H1 (cell line): Measurements from ENCODE around the gene BBS5. TPM values are rescaled to one million over a fixed set of nuclear protein-coding genes. Genes with fewer than 3 reads are reported as not detected.

ENCODE experiments used
- CTCF ChIA-PET: fragments of 300-600 bp; sonication (Branson Sonifier 250); formaldehyde crosslinking; loops from one replicate; lab custom pipeline; 2021; ENCODE audit not compliant: partially characterized antibody; lab: Charles Lee
- POLR2A ChIA-PET: fragments of 300-600 bp; sonication (Branson Sonifier 250); formaldehyde crosslinking; loops from one replicate; lab custom pipeline; 2021; ENCODE audit warnings: inconsistent platforms; ENCODE audit not compliant: partially characterized antibody; lab: Charles Lee
- DNase-seq, 2 experiments: peaks; one replicate each; pipeline versions ENCODE4 v3.0.0 to v3.0.0-alpha.2; 2010 to 2022; ENCODE audit warnings: low spot score in 2 of 2, low read depth in 1 of 2, mixed read lengths in 1 of 2
- FAIRE-seq: peaks from 2 replicates; lab custom pipeline; 2011; peaks lifted over from hg19 to GRCh38; lab: Jason Lieb, UNC
- H2AFZ ChIP-seq: 2 replicates; pipeline ENCODE4 v1.8.1; 2012; ENCODE audit warnings: low read length, inconsistent platforms
- H2AK5ac ChIP-seq: 2 replicates; pipeline ENCODE4 v1.6.1; 2013; ENCODE audit warnings: low read depth, low read length
- H2BK120ac ChIP-seq: replicated peaks from 2 replicates; pipeline ENCODE3; 2013; ENCODE audit warnings: low read depth, low read length, inconsistent platforms
- H2BK12ac ChIP-seq: 2 replicates; pipeline ENCODE4 v1.6.1; 2013; ENCODE audit warnings: low read depth, low read length
- H2BK15ac ChIP-seq: 2 replicates; pipeline ENCODE4 v1.6.1; 2013; ENCODE audit warnings: low read length
- H2BK20ac ChIP-seq: 2 replicates; pipeline ENCODE4 v1.6.1; 2013; ENCODE audit warnings: low read length
- H2BK5ac ChIP-seq: 2 replicates; pipeline ENCODE4 v1.6.1; 2013; ENCODE audit warnings: low read depth, low read length
- H3K14ac ChIP-seq: 2 replicates; pipeline ENCODE4 v1.6.1; 2013; ENCODE audit warnings: inconsistent platforms; ENCODE audit not compliant: insufficient read length
- H3K18ac ChIP-seq: 2 replicates; pipeline ENCODE4 v1.6.1; 2013; ENCODE audit warnings: low read length; ENCODE audit errors: extremely low read depth
- H3K23ac ChIP-seq: 2 replicates; pipeline ENCODE4 v1.6.1; 2013; ENCODE audit warnings: inconsistent platforms; ENCODE audit not compliant: insufficient read length
- H3K23me2 ChIP-seq: 2 replicates; pipeline ENCODE4 v1.6.1; 2013; ENCODE audit warnings: low read depth, low read length
- H3K27ac ChIP-seq: 2 replicates; pipeline ENCODE4 v1.6.1; 2011; ENCODE audit warnings: low read depth, low read length, inconsistent platforms
- H3K27me3 ChIP-seq, 4 experiments: replicated peaks in 1 of 4; 1 replicate in 1 of 4; 2 replicates in 3 of 4; pipeline versions ENCODE4 v1.6.1 to v1.8.1; 2011 to 2013; ENCODE audit warnings: low read length in 3 of 4, mild to moderate bottlenecking in 3 of 4, inconsistent platforms in 2 of 4, mixed read lengths in 2 of 4, moderate library complexity in 1 of 4; ENCODE audit not compliant: control insufficient read depth in 3 of 4, insufficient read depth in 3 of 4; ENCODE audit errors: extremely low read depth in 1 of 4
- H3K36me3 ChIP-seq, 4 experiments: 2 replicates each; pipeline versions ENCODE4 v1.6.1 to v1.8.1; 2011 to 2013; ENCODE audit warnings: mild to moderate bottlenecking in 4 of 4, low read length in 3 of 4, moderate library complexity in 2 of 4, control low read depth in 1 of 4, inconsistent platforms in 1 of 4; ENCODE audit not compliant: insufficient read depth in 4 of 4, control insufficient read depth in 2 of 4
- H3K4ac ChIP-seq: replicated peaks from 2 replicates; pipeline ENCODE3; 2013; ENCODE audit warnings: low read length, low read depth, mixed read lengths, inconsistent platforms; ENCODE audit not compliant: insufficient read length
- H3K4me1 ChIP-seq, 4 experiments: replicated peaks in 1 of 4; 1 replicate in 1 of 4; 2 replicates in 3 of 4; pipeline versions ENCODE4 v1.6.1 to v1.8.1; 2011 to 2013; ENCODE audit warnings: low read length in 3 of 4, inconsistent platforms in 2 of 4, mixed read lengths in 1 of 4; ENCODE audit not compliant: insufficient read depth in 4 of 4, control insufficient read depth in 3 of 4
- H3K4me2 ChIP-seq, 2 experiments: 2 replicates each; pipeline versions ENCODE4 v1.6.1 to v1.8.1; 2011 to 2013; ENCODE audit warnings: low read depth in 2 of 2, low read length in 2 of 2, control low read depth in 1 of 2, inconsistent platforms in 1 of 2, mild to moderate bottlenecking in 1 of 2; ENCODE audit not compliant: insufficient read depth in 1 of 2
- H3K4me3 ChIP-seq, 4 experiments: fragments of 200-600, 300-600 bp in 1 of 4; sonication (generic), shearing (Covaris generic), sonication (Bioruptor Twin) in 1 of 4; 2 replicates each; pipeline versions ENCODE4 v1.5.1 to v1.8.1; 2011 to 2016; ENCODE audit warnings: low read length in 4 of 4, low read depth in 3 of 4, control low read depth in 2 of 4, inconsistent platforms in 2 of 4, mild to moderate bottlenecking in 2 of 4, mixed read lengths in 1 of 4, moderate library complexity in 1 of 4; ENCODE audit not compliant: insufficient read depth in 2 of 4; ENCODE audit errors: extremely low read depth in 1 of 4
- H3K56ac ChIP-seq: replicated peaks from 2 replicates; pipeline ENCODE3; 2013; ENCODE audit warnings: low read depth, mild to moderate bottlenecking, mixed read lengths, low read length, inconsistent platforms; ENCODE audit not compliant: insufficient read length
- H3K79me1 ChIP-seq: 2 replicates; pipeline ENCODE4 v1.6.1; 2013; ENCODE audit warnings: low read depth, low read length, control low read depth
- H3K79me2 ChIP-seq, 2 experiments: 2 replicates each; pipeline versions ENCODE4 v1.6.1 to v1.8.1; 2012 to 2013; ENCODE audit warnings: low read length in 2 of 2, mild to moderate bottlenecking in 2 of 2, inconsistent platforms in 1 of 2; ENCODE audit not compliant: insufficient read depth in 2 of 2, control insufficient read depth in 1 of 2
- H3K9ac ChIP-seq, 4 experiments: replicated peaks in 1 of 4; 1 replicate in 1 of 4; 2 replicates in 3 of 4; pipeline versions ENCODE4 v1.6.1 to v1.8.1; 2011 to 2013; ENCODE audit warnings: low read depth in 3 of 4, low read length in 3 of 4, control low read depth in 2 of 4, mild to moderate bottlenecking in 2 of 4, moderate library complexity in 2 of 4, inconsistent platforms in 1 of 4; ENCODE audit errors: extremely low read depth in 1 of 4
- H3K9me3 ChIP-seq, 2 experiments: 2 replicates each; pipeline versions ENCODE4 v1.6.1 to v1.8.1; 2012 to 2013; ENCODE audit warnings: mild to moderate bottlenecking in 2 of 2, moderate library complexity in 2 of 2, control low read depth in 1 of 2, inconsistent platforms in 1 of 2, low read depth in 1 of 2, low read length in 1 of 2, mixed read lengths in 1 of 2; ENCODE audit not compliant: insufficient read depth in 2 of 2
- H4K20me1 ChIP-seq, 2 experiments: replicated peaks in 1 of 2; 2 replicates each; pipeline versions ENCODE3 to v1.8.1; 2011 to 2013; ENCODE audit warnings: inconsistent platforms in 2 of 2, low read length in 2 of 2, mild to moderate bottlenecking in 1 of 2; ENCODE audit not compliant: insufficient read depth in 2 of 2, control insufficient read depth in 1 of 2
- H4K5ac ChIP-seq: 2 replicates; pipeline ENCODE4 v1.6.1; 2013; ENCODE audit warnings: low read length, low read depth, mixed read lengths, inconsistent platforms; ENCODE audit not compliant: insufficient read length
- H4K8ac ChIP-seq: 2 replicates; pipeline ENCODE4 v1.8.0; 2013; ENCODE audit warnings: mild to moderate bottlenecking, moderate library complexity, low read length, inconsistent platforms; ENCODE audit not compliant: insufficient read depth; ENCODE audit errors: extremely low read depth
- H4K91ac ChIP-seq: replicated peaks from 2 replicates; pipeline ENCODE3; 2013; ENCODE audit warnings: low read length, mixed read lengths, inconsistent platforms; ENCODE audit not compliant: insufficient read length
- BACH1 ChIP-seq: IDR thresholded peaks from 2 replicates; pipeline ENCODE4 v1.6.1; 2012; ENCODE audit warnings: low read length, improper control_type of control experiment
- BRCA1 ChIP-seq: IDR thresholded peaks from 2 replicates; pipeline ENCODE4 v1.6.1; 2012; ENCODE audit warnings: low read depth, low read length, improper control_type of control experiment
- CBX5 ChIP-seq: fragments of 300-800, 300-1000 bp; sonication (generic); IDR thresholded peaks from 2 replicates; pipeline ENCODE4 v1.7.1; 2016; ENCODE audit warnings: antibody characterized with exemption, low read length, low read depth
- CEBPB ChIP-seq: IDR thresholded peaks from 2 replicates; pipeline ENCODE4 v1.6.1; 2012; ENCODE audit warnings: low read depth, low read length
- CHD1 ChIP-seq: IDR thresholded peaks from 2 replicates; pipeline ENCODE4 v1.6.1; 2012; ENCODE audit warnings: low read depth, low read length, improper control_type of control experiment
- RBBP5 ChIP-seq: IDR thresholded peaks from 2 replicates; pipeline ENCODE4 v1.7.1; 2012; ENCODE audit warnings: low read depth, mild to moderate bottlenecking, inconsistent platforms, low read length, moderate library complexity, borderline replicate concordance
- RFX5 ChIP-seq: IDR thresholded peaks from 2 replicates; pipeline ENCODE4 v1.6.1; 2011; ENCODE audit warnings: low read depth, low read length, improper control_type of control experiment, borderline replicate concordance
- SIRT6 ChIP-seq: IDR thresholded peaks from one replicate; pipeline ENCODE4 v1.7.1; 2012; ENCODE audit warnings: low read length, inconsistent platforms
- SRF ChIP-seq: IDR thresholded peaks from 2 replicates; pipeline ENCODE4 v1.6.1; 2011; ENCODE audit warnings: mild to moderate bottlenecking, low read depth, low read length, moderate library complexity
- TAF7 ChIP-seq: optimal IDR thresholded peaks from 2 replicates; pipeline ENCODE3; 2011; ENCODE audit warnings: low read depth, mild to moderate bottlenecking, inconsistent platforms, low read length, moderate library complexity, borderline replicate concordance
- WGBS, 2 experiments: shearing (Covaris generic) in 1 of 2; methylation state at CpG; one replicate each; pipeline versions ENCODE4 v1.1.6 to v1.1.7; 2013 to 2015; ENCODE audit warnings: low lambda C conversion rate in 2 of 2, mixed read lengths in 2 of 2, inconsistent platforms in 1 of 2, low coverage in 1 of 2, missing lambda C conversion rate in 1 of 2; ENCODE audit not compliant: insufficient replicate concordance in 2 of 2, insufficient coverage in 1 of 2, insufficient read length in 1 of 2; ENCODE audit errors: extremely low coverage in 1 of 2, missing lambda C conversion rate in 1 of 2; 5-methylcytosine and 5-hydroxymethylcytosine counted together
- polyA plus RNA-seq, 7 experiments: library from polyadenylated mRNA; depleted of rRNA in 3 of 7; stranded (reverse) in 5 of 7; unstranded in 2 of 7; fragments of >200 nt in 5 of 7; fragments of 200-250 nt in 2 of 7; gene quantifications; 1 replicate in 5 of 7; 2 replicates in 1 of 7; 4 replicates in 1 of 7; pipeline versions ENCODE4 v1.2.1 to v1.2.3, GENCODE V29; 2011 to 2013; ENCODE audit warnings: missing spikeins in 2 of 7, mixed read lengths in 2 of 7
- total RNA-seq: library from RNA; stranded (reverse); fragmentation: NEBNext Ultra II Directional; extraction: Animal tissue kit (Norgen Biotek cat#: 25700); gene quantifications from 2 replicates; pipeline ENCODE4 v1.2.1, GENCODE V29; 2021
- TF ChIP-seq, protein P1 (sequence below): IDR thresholded peaks from 2 replicates; pipeline ENCODE4 v1.6.1; 2012; ENCODE audit warnings: inconsistent platforms
- TF ChIP-seq, protein P2 (sequence below), 3 experiments: IDR thresholded peaks; 1 replicate in 2 of 3; 2 replicates in 1 of 3; pipeline versions ENCODE4 v1.5.1 to v1.6.1; 2011; ENCODE audit warnings: low read length in 3 of 3, mild to moderate bottlenecking in 3 of 3, inconsistent platforms in 2 of 3, low read depth in 1 of 3, moderate library complexity in 1 of 3; ENCODE audit not compliant: insufficient read depth in 1 of 3; ENCODE audit errors: control extremely low read depth in 1 of 3

Gene BBS5
- total and polyA plus RNA-seq, 2 of the 8 experiments (the other 6 are each of a cell fraction or from before 2014, with no cell fraction given), result 0.20 to 0.36 TPM

DNA sequence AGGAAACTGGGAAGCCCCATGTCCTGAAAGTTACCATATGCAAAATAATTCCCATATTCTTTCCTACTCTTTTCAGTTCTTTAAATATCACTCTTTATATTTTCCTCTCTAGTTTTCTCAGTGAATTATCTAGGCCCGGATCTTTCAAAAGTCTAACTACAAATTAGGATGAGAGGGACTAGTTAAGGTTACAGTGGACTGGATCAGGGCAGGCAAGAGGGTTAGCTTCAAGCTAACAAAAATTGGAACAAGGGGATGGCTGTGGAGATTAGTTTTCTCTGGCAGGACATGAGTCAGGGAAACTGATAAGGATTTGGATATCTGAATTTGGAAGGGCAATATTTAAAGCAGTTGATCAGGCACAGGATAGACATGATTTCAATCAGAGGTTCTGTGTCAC is 30.4 kb upstream of the BBS5 start:
- Histone ChIP-seq H2BK15ac (no peak overlapping the region), H3K23ac (no peak overlapping the region), H2BK20ac (no peak overlapping the region), H3K23me2 (no peaks in the 10 kb centered on the region), H3K4ac (no peak overlapping the region), H3K9ac (no peak overlapping the region), H3K4me2 (no peak overlapping the region), H2AFZ (no peak overlapping the region), H3K56ac (no peak overlapping the region), H3K4me1 (no peaks in the 10 kb centered on the region), H4K5ac (no peak overlapping the region), H3K18ac (no peak overlapping the region), H4K20me1 (no peaks in the 10 kb centered on the region), H2BK5ac (no peak overlapping the region), H2BK12ac (no peak overlapping the region), H3K79me2 (no peaks in the 10 kb centered on the region), H2BK120ac (no peak overlapping the region), H4K8ac (no peak overlapping the region), H3K79me1 (no peaks in the 10 kb centered on the region), H3K36me3 (no peaks in the 10 kb centered on the region), H3K14ac (no peak overlapping the region), H3K27ac (no peak overlapping the region), H3K4me3 (no peak overlapping the region), H4K91ac (no peak overlapping the region), H3K27me3 (no peaks in the 10 kb centered on the region), H3K9me3 (peaks cover 3 to 14% of the 10 kb centered on the region in 2 experiments; a peak in 1 of 4 replicates), H2AK5ac (no peak overlapping the region)
- POLR2A ChIA-PET, result no interaction called here
- FAIRE-seq (no peak), DNase-seq (no peak)
- WGBS, 2 experiments, result 85% methylated on average over 1 of the region's 1 CpG; no CpG with 5 or more reads in 1 of the 2 experiments
- CTCF ChIA-PET, result no interaction called here
- TF ChIP-seq, protein P1, sequence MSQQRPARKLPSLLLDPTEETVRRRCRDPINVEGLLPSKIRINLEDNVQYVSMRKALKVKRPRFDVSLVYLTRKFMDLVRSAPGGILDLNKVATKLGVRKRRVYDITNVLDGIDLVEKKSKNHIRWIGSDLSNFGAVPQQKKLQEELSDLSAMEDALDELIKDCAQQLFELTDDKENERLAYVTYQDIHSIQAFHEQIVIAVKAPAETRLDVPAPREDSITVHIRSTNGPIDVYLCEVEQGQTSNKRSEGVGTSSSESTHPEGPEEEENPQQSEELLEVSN, result no peak
- TF ChIP-seq, protein P2, sequence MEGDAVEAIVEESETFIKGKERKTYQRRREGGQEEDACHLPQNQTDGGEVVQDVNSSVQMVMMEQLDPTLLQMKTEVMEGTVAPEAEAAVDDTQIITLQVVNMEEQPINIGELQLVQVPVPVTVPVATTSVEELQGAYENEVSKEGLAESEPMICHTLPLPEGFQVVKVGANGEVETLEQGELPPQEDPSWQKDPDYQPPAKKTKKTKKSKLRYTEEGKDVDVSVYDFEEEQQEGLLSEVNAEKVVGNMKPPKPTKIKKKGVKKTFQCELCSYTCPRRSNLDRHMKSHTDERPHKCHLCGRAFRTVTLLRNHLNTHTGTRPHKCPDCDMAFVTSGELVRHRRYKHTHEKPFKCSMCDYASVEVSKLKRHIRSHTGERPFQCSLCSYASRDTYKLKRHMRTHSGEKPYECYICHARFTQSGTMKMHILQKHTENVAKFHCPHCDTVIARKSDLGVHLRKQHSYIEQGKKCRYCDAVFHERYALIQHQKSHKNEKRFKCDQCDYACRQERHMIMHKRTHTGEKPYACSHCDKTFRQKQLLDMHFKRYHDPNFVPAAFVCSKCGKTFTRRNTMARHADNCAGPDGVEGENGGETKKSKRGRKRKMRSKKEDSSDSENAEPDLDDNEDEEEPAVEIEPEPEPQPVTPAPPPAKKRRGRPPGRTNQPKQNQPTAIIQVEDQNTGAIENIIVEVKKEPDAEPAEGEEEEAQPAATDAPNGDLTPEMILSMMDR (IDR thresholded peaks at IDR 0.05; ENCODE audit: control extremely low read depth in 1 of 3, insufficient read depth in 1 of 3, low read depth in 1 of 3, low read length in 3 of 3), result no peak
- TF ChIP-seq TAF7 (no peak), SIRT6 (no peak), CEBPB (no peak), CBX5 (no peak), CHD1 (no peak), BRCA1 (no peak), SRF (no peak), RBBP5 (no peak), BACH1 (no peak), RFX5 (no peak)
